HUES48 (cell line): ENCODE data around the gene DAPK3.
"Not testable (repeated sequence)": the region's sequence is repeated elsewhere in the genome, so short reads cannot be mapped to it uniquely, and the experiment has no call there.

Source experiments
- H3K27ac ChIP-seq: one replicate; pipeline ENCODE4 v1.7.0; 2013; ENCODE audit warnings: low read depth, low read length, inconsistent platforms
- H3K27me3 ChIP-seq: 2 replicates; pipeline ENCODE4 v1.6.1; 2013; ENCODE audit warnings: mild to moderate bottlenecking, low read length; ENCODE audit not compliant: control insufficient read depth, insufficient read depth
- H3K36me3 ChIP-seq: 2 replicates; pipeline ENCODE4 v1.6.1; 2013; ENCODE audit warnings: low read length; ENCODE audit not compliant: control insufficient read depth, insufficient read depth
- H3K4me1 ChIP-seq: 2 replicates; pipeline ENCODE4 v1.6.1; 2013; ENCODE audit warnings: mild to moderate bottlenecking, low read length; ENCODE audit not compliant: control insufficient read depth, insufficient read depth
- H3K4me3 ChIP-seq: 2 replicates; pipeline ENCODE4 v1.5.1; 2013; ENCODE audit warnings: mild to moderate bottlenecking, low read depth, low read length
- H3K9ac ChIP-seq: 2 replicates; pipeline ENCODE4 v1.6.1; 2013; ENCODE audit warnings: mild to moderate bottlenecking, low read depth, low read length, moderate library complexity
- H3K9me3 ChIP-seq: 2 replicates; pipeline ENCODE4 v1.6.1; 2013; ENCODE audit warnings: low read length; ENCODE audit not compliant: control insufficient read depth, insufficient read depth

DAPK3 gene

GRCh38 chr19:3961007-3961406 is 9.9 kb downstream of the DAPK3 start:
- Histone ChIP-seq H3K27me3 (no peaks in the 10 kb centered on the region), H3K36me3 (peaks cover 87% of the 10 kb centered on the region), H3K27ac (no peak overlapping the region), H3K4me1 (no peaks in the 10 kb centered on the region), H3K9ac (no peak overlapping the region), H3K9me3 (no peaks in the 10 kb centered on the region), H3K4me3 (no peak overlapping the region)

DNA sequence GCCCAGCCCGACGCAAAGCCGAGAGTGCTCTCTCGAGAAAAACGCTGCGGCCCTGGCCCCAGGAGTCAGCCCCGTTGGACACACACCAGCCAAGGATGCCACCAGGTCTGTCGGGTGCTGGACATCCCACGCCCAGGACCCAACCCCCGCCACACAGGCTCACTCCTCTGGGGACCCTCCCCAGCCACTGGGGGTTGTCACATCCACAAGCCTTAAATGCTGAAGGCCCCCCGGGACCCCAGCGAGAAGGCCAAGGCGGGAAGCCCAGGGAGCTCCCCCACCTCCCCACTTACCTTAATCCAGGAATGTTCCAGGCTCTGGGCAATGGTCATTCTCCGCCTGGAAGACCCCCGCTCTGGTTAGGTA is 11.2 kb downstream of the DAPK3 start:
- Histone ChIP-seq H3K9ac (no peak overlapping the region), H3K27ac (no peak overlapping the region), H3K4me1 (no peaks in the 10 kb centered on the region), H3K36me3 (peaks cover 75% of the 10 kb centered on the region), H3K27me3 (no peaks in the 10 kb centered on the region), H3K4me3 (no peak overlapping the region), H3K9me3 (no peaks in the 10 kb centered on the region)

GRCh38 chr19:3958836-3959765 is 11.8 kb downstream of the DAPK3 start:
- H3K9me3 ChIP-seq = no peaks in the 10 kb centered on the region
- no peaks in the 10 kb centered on the region for H3K27me3 ChIP-seq
- H3K4me3 ChIP-seq = no peak overlapping the region
- H3K36me3 ChIP-seq = peaks cover 70% of the 10 kb centered on the region
- no peaks in the 10 kb centered on the region for H3K4me1 ChIP-seq
- no peak overlapping the region for H3K27ac ChIP-seq
- H3K9ac ChIP-seq = no peak overlapping the region

DNA sequence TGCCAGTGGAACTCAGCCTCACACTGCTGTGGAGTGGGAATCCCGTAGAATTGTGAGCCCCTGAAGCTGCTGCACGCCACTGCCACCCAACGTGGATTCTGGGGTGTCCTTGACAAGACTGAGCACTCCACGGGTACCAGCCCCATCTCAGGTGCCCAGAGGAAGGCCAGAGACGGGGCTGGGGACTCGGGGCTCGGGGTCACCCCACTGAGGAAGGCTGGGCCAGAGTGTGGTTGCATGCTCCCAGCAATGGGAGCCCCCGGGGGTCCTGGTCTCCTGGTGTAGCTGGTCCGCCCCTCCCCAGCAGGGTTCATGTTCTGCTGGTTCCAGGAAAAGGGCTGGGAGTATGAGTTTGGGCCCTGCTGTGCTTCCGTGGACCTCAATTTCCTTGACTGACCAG is 15.2 kb downstream of the DAPK3 start:
- no peak overlapping the region for H3K9ac ChIP-seq
- H3K4me1 ChIP-seq = peaks cover 9% of the 10 kb centered on the region; the same call in 1 of the 2 replicates
- H3K4me3 ChIP-seq = no peak overlapping the region
- no peak overlapping the region for H3K27ac ChIP-seq
- no peaks in the 10 kb centered on the region for H3K27me3 ChIP-seq
- H3K36me3 ChIP-seq = peaks cover 38% of the 10 kb centered on the region
- no peaks in the 10 kb centered on the region for H3K9me3 ChIP-seq

- H3K9ac ChIP-seq, H3K27me3 ChIP-seq, H3K27ac ChIP-seq, H3K4me3 ChIP-seq, H3K9me3 ChIP-seq: not testable (repeated sequence)
- Histone ChIP-seq H3K4me1 (peaks cover 12% of the 10 kb centered on the region), H3K36me3 (peaks cover 34% of the 10 kb centered on the region)
These were observed 15.6 kb downstream of the DAPK3 start for GRCh38 chr19:3955276-3955675.

DNA sequence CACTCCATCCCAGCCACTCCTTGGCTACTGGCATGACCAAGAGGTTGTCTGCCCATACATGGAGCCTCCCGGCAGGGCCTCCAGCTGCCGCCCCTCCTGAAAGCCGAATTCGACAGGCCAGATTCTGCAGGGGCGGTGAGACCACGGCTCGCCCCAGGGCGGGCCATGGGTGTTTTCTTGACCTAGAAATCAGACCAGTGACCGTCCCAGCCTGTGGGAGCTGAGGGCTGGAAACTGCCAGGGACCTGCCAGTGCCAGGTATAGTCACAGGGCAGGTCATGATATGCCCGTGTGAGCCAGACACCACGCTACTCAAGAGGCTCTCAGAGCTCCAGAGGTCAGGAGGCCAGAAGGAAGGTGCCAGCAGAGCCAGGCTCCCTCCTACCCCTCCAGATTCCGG is 16.8 kb downstream of the DAPK3 start:
- peaks cover 12% of the 10 kb centered on the region for H3K4me1 ChIP-seq

DNA sequence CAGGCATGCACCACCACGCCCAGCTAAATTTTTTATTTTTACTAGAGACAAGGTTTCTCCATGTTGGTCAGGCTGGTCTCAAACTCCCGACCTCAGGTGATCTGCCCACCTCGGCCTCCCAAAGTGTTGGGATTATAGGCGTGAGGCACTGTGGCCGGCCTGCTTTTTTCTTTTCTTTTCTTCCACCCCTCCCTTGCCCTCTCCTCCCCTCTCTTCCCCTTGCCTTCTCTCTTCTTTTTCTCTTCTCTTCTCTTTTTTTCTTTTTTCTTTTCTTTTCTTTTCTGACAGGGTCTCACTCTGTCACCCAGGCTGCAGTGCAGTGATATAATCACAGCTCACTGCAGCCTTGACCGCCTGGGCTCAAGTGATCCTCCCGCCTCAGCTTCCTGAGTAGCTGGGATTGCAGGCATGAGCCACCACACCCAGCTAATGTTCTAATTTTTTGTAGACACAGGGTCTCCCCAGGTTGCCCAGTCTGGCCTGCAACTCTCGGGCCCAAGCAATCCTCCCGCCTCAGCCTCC is 18.1 kb downstream of the DAPK3 start:
- H3K4me1 ChIP-seq = peaks cover 12% of the 10 kb centered on the region

More for the DNA sequence above, 16.8 kb downstream of the DAPK3 start:
- Histone ChIP-seq H3K27ac (no peak overlapping the region), H3K9me3 (no peaks in the 10 kb centered on the region), H3K9ac (no peak overlapping the region), H3K4me3 (no peak overlapping the region), H3K36me3 (peaks cover 22% of the 10 kb centered on the region), H3K27me3 (no peaks in the 10 kb centered on the region)

GRCh38 chr19:3950871-3951861 is 19.7 kb downstream of the DAPK3 start:
- Histone ChIP-seq H3K27me3 (no peaks in the 10 kb centered on the region), H3K27ac (no peak overlapping the region), H3K9me3 (no peaks in the 10 kb centered on the region), H3K4me3 (no peak overlapping the region), H3K36me3 (no peaks in the 10 kb centered on the region), H3K4me1 (peaks cover 12% of the 10 kb centered on the region), H3K9ac (no peak overlapping the region)

More for the DNA sequence above, 18.1 kb downstream of the DAPK3 start:
- not testable (repeated sequence) for H3K9me3 ChIP-seq, H3K4me3 ChIP-seq, H3K27me3 ChIP-seq, H3K36me3 ChIP-seq, H3K27ac ChIP-seq, H3K9ac ChIP-seq

DNA sequence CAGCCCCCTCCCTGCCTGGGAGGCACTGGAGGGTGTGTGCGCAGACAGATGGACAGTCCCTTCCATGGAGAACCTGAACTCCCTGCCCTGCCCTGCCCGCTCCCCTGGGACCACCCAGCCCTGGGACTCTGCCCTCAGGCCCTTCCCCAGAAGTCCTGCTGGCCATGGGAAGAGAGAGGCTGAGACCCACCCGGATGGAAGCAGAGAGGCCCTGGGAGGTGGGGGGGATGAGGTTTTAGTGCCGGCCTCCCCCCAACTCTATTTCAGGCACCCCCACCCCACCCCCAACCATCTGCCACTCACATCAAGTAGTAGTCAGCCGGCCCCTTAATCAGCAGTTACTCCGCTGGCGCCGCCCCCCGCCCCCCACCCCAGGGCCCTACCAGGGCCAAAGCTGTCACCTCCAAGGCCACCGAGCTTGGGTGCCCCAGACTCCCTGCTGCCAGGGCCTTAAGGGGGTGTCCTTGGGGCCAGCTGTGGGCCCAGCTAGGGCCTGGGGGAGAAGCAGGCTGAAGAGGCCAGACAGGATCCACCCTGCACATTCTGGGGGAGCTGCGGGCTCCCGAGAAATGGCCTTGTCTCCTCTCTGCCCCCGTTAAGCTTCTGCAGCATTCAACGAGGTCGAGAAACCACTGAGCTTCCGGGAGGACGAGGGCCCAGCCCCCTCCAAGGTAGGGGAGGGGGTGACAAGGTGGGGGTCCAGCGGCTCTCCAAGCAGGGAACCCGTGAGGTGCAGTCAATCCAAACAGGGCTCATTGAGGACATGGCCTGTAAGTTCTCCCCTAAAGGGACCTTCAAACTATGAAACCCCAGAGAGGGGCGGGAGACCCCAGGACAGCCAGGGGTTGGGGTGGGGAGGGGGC is 20.7 kb downstream of the DAPK3 start:
- Histone ChIP-seq H3K4me1 (peaks cover 12% of the 10 kb centered on the region), H3K27me3 (no peaks in the 10 kb centered on the region), H3K9ac (no peak overlapping the region), H3K36me3 (no peaks in the 10 kb centered on the region), H3K27ac (peak overlapping the region; percentile 35), H3K4me3 (no peak overlapping the region), H3K9me3 (no peaks in the 10 kb centered on the region)

DNA sequence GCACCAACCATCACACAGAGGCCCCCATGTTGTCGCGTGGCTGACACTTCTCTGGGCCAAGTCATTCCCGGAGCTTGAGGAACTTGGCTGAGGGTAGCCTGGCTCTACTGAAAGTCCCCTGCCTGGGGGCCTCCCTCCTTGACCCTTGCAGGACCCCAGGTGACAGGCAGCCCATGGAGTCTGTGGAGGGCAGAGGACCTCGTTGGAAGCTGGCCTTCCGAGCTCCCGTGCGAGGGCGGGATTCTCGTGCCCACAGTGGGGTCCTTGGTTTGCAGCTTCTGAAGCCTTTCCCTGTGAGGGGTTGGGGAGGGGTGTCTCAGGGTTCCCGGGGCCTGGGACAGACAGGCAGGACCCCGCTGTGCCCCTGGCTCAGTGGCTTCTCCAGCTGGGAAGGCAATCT is 21.6 kb downstream of the DAPK3 start:
- Histone ChIP-seq H3K27ac (no peak overlapping the region), H3K9me3 (no peaks in the 10 kb centered on the region), H3K4me1 (peaks cover 12% of the 10 kb centered on the region), H3K27me3 (no peaks in the 10 kb centered on the region), H3K9ac (no peak overlapping the region), H3K4me3 (no peak overlapping the region), H3K36me3 (peaks cover 2% of the 10 kb centered on the region)
